ENCODE results near the gene TSPAN18.

GRCh38 chr11:44773351-44773965 lies 46.7 kb downstream of the TSPAN18 start:
- TF ChIP-seq CTCF (conservative IDR thresholded peaks at IDR 0.05; ENCODE audit: low read length) (no peak), EZH2phosphoT487 (IDR thresholded peaks at IDR 0.05; ENCODE audit: borderline replicate concordance, low read depth, low read length) (no peak)
